Prostate gland (tissue), 2 donors: ENCODE data around the gene PTF1A. TPM values are rescaled to one million over a fixed set of nuclear protein-coding genes. Genes with fewer than 3 reads are reported as not detected.

ENCODE experiments used
- DNase-seq: peaks from one replicate; pipeline ENCODE4 v3.0.0-alpha.2; 2019; ENCODE audit warnings: low spot score
- H3K27ac ChIP-seq, 2 donors: fragments of 200-600 bp; sonication (generic); 2 replicates each; pipeline ENCODE4 v1.5.1; 2017 to 2019
- H3K27me3 ChIP-seq: fragments of 200-600 bp; sonication (generic); replicated peaks from 2 replicates; pipeline ENCODE4 v1.5.1; 2019; ENCODE audit not compliant: insufficient read depth
- H3K36me3 ChIP-seq, 2 donors: fragments of 200-600 bp; sonication (generic); 1 replicate in 1 of 2; 2 replicates in 1 of 2; pipeline versions ENCODE4 v1.5.1 to v1.8.1; 2017 to 2019
- H3K4me1 ChIP-seq: fragments of 200-600 bp; sonication (generic); replicated peaks from 2 replicates; pipeline ENCODE4 v1.5.1; 2019
- H3K4me3 ChIP-seq, 2 donors: fragments of 200-600 bp; sonication (generic); 2 replicates each; pipeline ENCODE4 v1.5.1; 2017 to 2019
- H3K9me3 ChIP-seq: fragments of 200-600 bp; sonication (generic); 2 replicates; pipeline ENCODE4 v1.5.1; 2017
- POLR2A ChIP-seq: fragments of 450-650 bp; IDR thresholded peaks from one replicate; pipeline ENCODE4 v1.6.1; 2016; ENCODE audit warnings: antibody characterized with exemption, mild to moderate bottlenecking
- POLR2AphosphoS5 ChIP-seq: sonication (generic); formaldehyde crosslinking; IDR thresholded peaks from one replicate; pipeline ENCODE4 v1.6.1; 2017; ENCODE audit warnings: antibody characterized with exemption
- whole genome bisulfite sequencing: methylation state at CpG from one replicate; pipeline ENCODE4 v1.1.5; 2018; 5-methylcytosine and 5-hydroxymethylcytosine counted together
- intact Hi-C: fragments of 100-400 bp; cut with DNase I; formaldehyde crosslinking; loops from one replicate; pipeline ENCODE4 v1.14.2; 2022
- total RNA-seq, 2 donors: library from RNA; depleted of rRNA; stranded (reverse); fragments of >200 nt; gene quantifications; one replicate each; pipeline ENCODE4 v1.1.0, GENCODE V29; 2016
- TF ChIP-seq, protein P1 (sequence below), 4 experiments: fragments of 200-600 bp in 2 of 4; fragments of 450-650 bp in 2 of 4; sonication (generic) in 2 of 4; IDR thresholded peaks; 1 replicate in 3 of 4; 2 replicates in 1 of 4; pipeline ENCODE4 v1.5.1; 2016 to 2019; ENCODE audit warnings: antibody characterized with exemption in 4 of 4, mild to moderate bottlenecking in 2 of 4, moderate library complexity in 2 of 4

Gene PTF1A
- total RNA-seq, 2 donors from 2014 or later: 1.9 TPM; not detected in 1

DNA sequence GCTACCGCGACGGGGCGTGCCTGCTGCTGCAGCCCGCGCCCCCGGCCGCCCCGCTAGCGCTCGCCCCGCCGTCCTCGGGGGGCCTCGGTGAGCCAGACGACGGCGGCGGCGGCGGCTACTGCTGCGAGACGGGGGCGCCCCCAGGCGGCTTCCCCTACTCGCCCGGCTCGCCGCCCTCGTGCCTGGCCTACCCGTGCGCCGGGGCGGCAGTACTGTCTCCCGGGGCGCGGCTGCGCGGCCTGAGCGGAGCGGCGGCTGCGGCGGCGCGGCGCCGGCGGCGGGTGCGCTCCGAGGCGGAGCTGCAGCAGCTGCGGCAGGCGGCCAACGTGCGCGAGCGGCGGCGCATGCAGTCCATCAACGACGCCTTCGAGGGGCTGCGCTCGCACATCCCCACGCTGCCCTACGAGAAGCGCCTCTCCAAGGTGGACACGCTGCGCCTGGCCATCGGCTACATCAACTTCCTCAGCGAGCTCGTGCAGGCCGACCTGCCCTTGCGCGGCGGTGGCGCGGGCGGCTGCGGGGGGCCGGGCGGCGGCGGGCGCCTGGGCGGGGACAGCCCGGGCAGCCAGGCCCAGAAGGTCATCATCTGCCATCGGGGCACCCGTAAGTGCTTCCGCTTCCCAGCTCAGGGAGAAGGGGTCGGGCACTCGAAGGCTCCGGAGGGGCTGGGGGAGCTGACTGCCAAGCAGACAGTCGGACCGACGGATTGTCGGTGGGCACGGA lies 761 bp downstream of the PTF1A start:
- no peaks in the 10 kb centered on the region for H3K4me1 ChIP-seq
- no peaks in the 10 kb centered on the region for H3K9me3 ChIP-seq
- TF ChIP-seq, protein P1, sequence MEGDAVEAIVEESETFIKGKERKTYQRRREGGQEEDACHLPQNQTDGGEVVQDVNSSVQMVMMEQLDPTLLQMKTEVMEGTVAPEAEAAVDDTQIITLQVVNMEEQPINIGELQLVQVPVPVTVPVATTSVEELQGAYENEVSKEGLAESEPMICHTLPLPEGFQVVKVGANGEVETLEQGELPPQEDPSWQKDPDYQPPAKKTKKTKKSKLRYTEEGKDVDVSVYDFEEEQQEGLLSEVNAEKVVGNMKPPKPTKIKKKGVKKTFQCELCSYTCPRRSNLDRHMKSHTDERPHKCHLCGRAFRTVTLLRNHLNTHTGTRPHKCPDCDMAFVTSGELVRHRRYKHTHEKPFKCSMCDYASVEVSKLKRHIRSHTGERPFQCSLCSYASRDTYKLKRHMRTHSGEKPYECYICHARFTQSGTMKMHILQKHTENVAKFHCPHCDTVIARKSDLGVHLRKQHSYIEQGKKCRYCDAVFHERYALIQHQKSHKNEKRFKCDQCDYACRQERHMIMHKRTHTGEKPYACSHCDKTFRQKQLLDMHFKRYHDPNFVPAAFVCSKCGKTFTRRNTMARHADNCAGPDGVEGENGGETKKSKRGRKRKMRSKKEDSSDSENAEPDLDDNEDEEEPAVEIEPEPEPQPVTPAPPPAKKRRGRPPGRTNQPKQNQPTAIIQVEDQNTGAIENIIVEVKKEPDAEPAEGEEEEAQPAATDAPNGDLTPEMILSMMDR (IDR thresholded peaks at IDR 0.05): no peak
- TF ChIP-seq POLR2AphosphoS5 (no peak), POLR2A (no peak)
- no peak overlapping the region for H3K27ac ChIP-seq
- DNase-seq: no peak
- peaks cover 57% of the 10 kb centered on the region for H3K27me3 ChIP-seq
- H3K4me3 ChIP-seq: no peak overlapping the region
- intact Hi-C loops: no loop called here
- WGBS: 3% methylated on average over 84 of the region's 100 CpGs
- H3K36me3 ChIP-seq: no peaks in the 10 kb centered on the region

DNA sequence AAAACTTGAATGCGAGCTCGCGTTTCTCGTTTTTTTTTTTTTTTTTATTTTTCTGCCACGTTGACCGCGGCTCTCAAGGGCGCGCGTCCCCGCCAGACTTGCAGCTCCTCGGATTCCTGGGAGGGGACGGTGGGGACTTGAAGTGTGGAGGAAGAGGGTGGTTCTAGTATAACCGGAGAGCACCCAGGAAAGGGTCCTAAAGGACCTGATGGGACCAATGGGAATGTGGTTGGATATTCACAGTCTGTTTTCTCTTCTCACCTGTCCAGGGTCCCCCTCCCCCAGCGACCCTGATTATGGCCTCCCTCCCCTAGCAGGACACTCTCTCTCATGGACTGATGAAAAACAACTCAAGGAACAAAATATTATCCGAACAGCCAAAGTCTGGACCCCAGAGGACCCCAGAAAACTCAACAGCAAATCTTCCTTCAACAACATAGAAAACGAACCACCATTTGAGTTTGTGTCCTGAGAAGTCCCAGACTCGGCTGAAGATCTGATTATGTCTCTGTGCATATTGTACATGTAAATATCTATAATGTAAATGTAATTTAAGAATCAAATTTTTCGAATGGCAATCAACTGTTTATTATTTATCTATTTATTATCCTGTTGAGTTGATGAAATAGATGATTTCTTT lies 1.4 kb downstream of the PTF1A start:
- intact Hi-C loops: no loop called here
- H3K27ac ChIP-seq: no peak overlapping the region
- 6% methylated on average over 19 of the region's 19 CpGs for WGBS
- no peak overlapping the region for H3K4me3 ChIP-seq
- TF ChIP-seq POLR2A (no peak), POLR2AphosphoS5 (no peak)
- H3K9me3 ChIP-seq: no peaks in the 10 kb centered on the region
- no peaks in the 10 kb centered on the region for H3K36me3 ChIP-seq
- H3K4me1 ChIP-seq: no peaks in the 10 kb centered on the region
- peaks cover 55% of the 10 kb centered on the region for H3K27me3 ChIP-seq
- no peak for DNase-seq

DNA sequence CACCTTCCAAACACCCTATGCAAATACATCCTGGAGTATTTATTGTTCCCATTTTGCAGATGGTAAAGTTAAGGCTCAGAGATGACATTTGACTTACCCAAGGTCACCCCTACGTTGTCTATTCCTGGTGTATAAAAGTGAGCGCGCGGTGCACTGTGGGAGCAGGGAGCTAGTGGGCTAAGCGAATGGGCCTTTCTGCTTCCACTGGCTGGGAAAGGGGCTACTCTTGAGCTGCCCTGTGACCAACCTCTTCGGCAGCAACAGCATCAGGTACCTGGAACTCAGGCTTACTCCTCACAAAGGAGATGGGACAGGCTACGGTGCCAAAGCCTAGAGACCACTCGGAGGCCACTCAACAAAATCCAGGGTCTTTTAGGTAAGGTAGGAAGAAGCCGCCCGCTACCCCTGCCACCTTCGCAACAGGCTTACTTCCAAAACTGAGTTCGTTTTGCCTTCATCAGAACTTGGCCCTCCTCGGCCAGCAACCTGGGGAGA lies 2.4 kb downstream of the PTF1A start:
- DNase-seq: no peak
- 9% methylated on average over 13 of the region's 13 CpGs for WGBS
- intact Hi-C loops: no loop called here
- H3K9me3 ChIP-seq: no peaks in the 10 kb centered on the region
- H3K27me3 ChIP-seq: peaks cover 60% of the 10 kb centered on the region
- no peaks in the 10 kb centered on the region for H3K36me3 ChIP-seq
- H3K4me1 ChIP-seq: no peaks in the 10 kb centered on the region
- H3K27ac ChIP-seq: no peak overlapping the region
- H3K4me3 ChIP-seq: no peak overlapping the region
- no peak for TF ChIP-seq POLR2AphosphoS5

DNA sequence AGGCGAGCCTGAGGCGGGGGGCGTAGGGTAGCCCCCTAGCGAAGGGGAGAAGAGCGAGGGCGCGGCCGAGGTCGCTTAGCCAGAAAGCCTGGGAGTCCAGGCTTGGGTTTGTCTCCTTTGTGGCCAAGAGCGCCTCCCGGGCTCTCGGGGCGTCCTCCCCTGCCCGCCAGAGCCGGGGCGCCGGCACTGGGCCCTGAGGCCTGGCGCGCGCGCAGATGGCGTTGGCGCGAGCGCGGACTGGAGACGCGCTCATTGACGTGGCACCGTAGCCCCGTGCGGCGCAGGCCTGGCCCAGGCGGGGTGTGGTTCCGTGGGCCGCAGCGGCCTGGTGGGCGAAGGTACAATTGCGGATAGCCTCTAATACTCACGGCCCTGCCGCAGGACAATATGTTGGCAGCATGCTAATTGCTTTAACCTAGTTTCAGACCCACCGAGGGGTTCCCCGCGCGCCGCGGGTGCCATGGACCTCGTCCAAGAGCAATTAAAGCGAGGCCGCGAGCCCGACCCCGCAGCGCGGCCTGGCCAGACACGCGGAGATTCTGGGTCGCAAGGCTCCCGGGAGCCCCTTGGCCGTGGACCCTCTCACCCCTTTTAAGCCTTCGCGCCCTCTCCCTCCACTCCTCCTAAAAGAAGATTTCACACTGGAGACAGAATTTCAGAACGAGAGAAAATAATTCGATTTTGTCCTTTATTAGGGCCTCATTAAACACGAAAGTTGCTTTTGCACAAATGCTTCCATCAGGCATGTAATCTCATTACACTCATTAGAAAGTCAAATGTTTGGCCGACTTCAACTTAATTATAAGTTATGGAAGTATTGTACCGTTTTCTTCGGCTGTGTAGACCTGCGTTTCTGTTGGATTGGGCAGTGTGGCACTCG lies 3.1 kb downstream of the PTF1A start:
- WGBS: 9% methylated on average over 42 of the region's 70 CpGs
- H3K27ac ChIP-seq: no peak overlapping the region
- DNase-seq: no peak
- H3K36me3 ChIP-seq: no peaks in the 10 kb centered on the region
- intact Hi-C loops: no loop called here
- H3K27me3 ChIP-seq: peaks cover 67% of the 10 kb centered on the region
- no peaks in the 10 kb centered on the region for H3K4me1 ChIP-seq
- TF ChIP-seq POLR2AphosphoS5 (no peak), POLR2A (no peak)
- TF ChIP-seq, protein P1 (IDR thresholded peaks at IDR 0.05): no peak
- no peak overlapping the region for H3K4me3 ChIP-seq
- H3K9me3 ChIP-seq: no peaks in the 10 kb centered on the region

DNA sequence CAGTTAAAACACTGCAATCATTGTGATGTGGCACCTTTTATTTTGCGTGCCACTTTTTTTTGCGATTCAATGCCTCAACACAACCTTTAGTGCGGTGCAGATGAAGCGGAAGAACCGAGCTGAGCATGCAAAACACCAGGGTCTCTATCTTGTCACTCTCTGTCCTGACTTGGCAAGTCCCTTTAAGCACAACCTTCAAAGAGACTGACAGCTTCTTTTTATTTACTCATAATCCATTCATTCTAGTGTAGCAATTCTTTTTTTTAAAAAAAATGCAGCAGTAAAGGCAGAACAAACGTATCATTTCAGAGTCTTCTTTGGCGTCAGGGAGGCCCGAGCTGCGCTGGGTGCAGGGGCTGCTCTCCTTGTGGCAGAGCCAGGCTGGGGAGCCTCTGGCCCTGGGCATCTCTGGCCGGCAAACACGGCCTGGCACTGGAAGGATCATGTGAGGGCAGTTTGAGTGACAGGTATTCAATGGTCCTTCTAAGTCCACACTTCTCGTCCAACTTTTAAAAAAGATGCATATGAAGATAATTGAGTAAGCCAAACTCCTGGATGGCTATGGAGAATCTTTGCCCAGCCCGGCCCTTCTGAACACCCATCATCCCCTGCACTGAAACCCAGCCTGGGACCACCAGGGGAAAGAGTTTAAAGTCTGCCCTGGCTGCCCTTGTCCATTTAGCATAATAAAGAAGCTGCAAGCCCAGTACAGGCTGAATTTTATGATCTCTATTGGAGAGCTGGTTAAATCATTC lies 3.9 kb downstream of the PTF1A start:
- TF ChIP-seq POLR2A: no peak
- TF ChIP-seq, protein P1 (IDR thresholded peaks at IDR 0.05): no peak
- TF ChIP-seq POLR2AphosphoS5: no peak
- DNase-seq: no peak
- WGBS: 9% methylated on average over 13 of the region's 13 CpGs
- no peaks in the 10 kb centered on the region for H3K36me3 ChIP-seq
- H3K27ac ChIP-seq: no peak overlapping the region
- intact Hi-C loops: no loop called here
- H3K27me3 ChIP-seq: peaks cover 63% of the 10 kb centered on the region
- no peaks in the 10 kb centered on the region for H3K9me3 ChIP-seq
- no peaks in the 10 kb centered on the region for H3K4me1 ChIP-seq
- no peak overlapping the region for H3K4me3 ChIP-seq
